Body of pancreas (tissue), 4 donors: Measurements from ENCODE around the gene PLA2G12B.

Source experiments
- CTCF ChIP-seq, 7 experiments: fragments of 450-650 bp in 4 of 7; fragments of 200-600 bp in 3 of 7; sonication (generic) in 3 of 7; IDR thresholded peaks; one replicate each; pipeline ENCODE4 v1.5.1; 2016 to 2019; ENCODE audit warnings: antibody characterized with exemption in 7 of 7
- POLR2A ChIP-seq, 3 donors: fragments of 450-650 bp; IDR thresholded peaks; one replicate each; pipeline ENCODE4 v1.6.1; 2016; ENCODE audit warnings: antibody characterized with exemption in 3 of 3, mild to moderate bottlenecking in 2 of 3

- TF ChIP-seq CTCF (IDR thresholded peaks at IDR 0.05), result no peak
- TF ChIP-seq POLR2A (IDR thresholded peaks at IDR 0.05), result no peak
Measured at GRCh38 chr10:72928798-72929197, 25.8 kb downstream of the PLA2G12B start.
